Sigmoid colon (tissue), 7 donors: ENCODE results near the gene PVALEF. TPM values are rescaled to one million over a fixed set of nuclear protein-coding genes. Genes with fewer than 3 reads are reported as not detected.

ENCODE experiments used
- DNase-seq: peaks from one replicate; pipeline ENCODE4 v3.0.0-alpha.2; 2019
- H3K27ac ChIP-seq, 4 donors: fragments of 200-600 bp; sonication (generic); one replicate each; pipeline ENCODE4 v1.5.1; 2016 to 2019; ENCODE audit warnings: mild to moderate bottlenecking in 1 of 4
- H3K27me3 ChIP-seq, 3 donors: fragments of 200-600 bp; sonication (generic); one replicate each; pipeline ENCODE4 v1.5.1; 2019; ENCODE audit warnings: mild to moderate bottlenecking in 1 of 3
- H3K36me3 ChIP-seq, 4 donors: fragments of 200-600 bp; sonication (generic); one replicate each; pipeline ENCODE4 v1.5.1; 2016 to 2019
- H3K4me1 ChIP-seq, 4 donors: fragments of 200-600 bp; sonication (generic); one replicate each; pipeline ENCODE4 v1.5.1; 2017 to 2019
- H3K4me3 ChIP-seq, 4 donors: fragments of 200-600 bp; sonication (generic); one replicate each; pipeline ENCODE4 v1.5.1; 2017 to 2019; ENCODE audit warnings: mild to moderate bottlenecking in 2 of 4, moderate library complexity in 1 of 4
- H3K9me3 ChIP-seq, 4 donors: fragments of 200-600 bp in 3 of 4; sonication (generic) in 3 of 4; one replicate each; pipeline versions ENCODE4 v1.5.1 to v1.6.1; 2013 to 2019
- CTCF ChIP-seq, 4 experiments: fragments of 450-650 bp in 3 of 4; fragments of 200-600 bp in 1 of 4; IDR thresholded peaks; one replicate each; pipeline ENCODE4 v1.5.1; 2016 to 2019; ENCODE audit warnings: antibody characterized with exemption in 4 of 4, mild to moderate bottlenecking in 3 of 4, moderate library complexity in 2 of 4
- EP300 ChIP-seq, 4 donors: sonication (generic); formaldehyde crosslinking; IDR thresholded peaks; one replicate each; pipeline ENCODE4 v1.6.1; 2017; ENCODE audit warnings: antibody characterized with exemption in 4 of 4
- POLR2A ChIP-seq, 2 donors: fragments of 450-650 bp; IDR thresholded peaks; one replicate each; pipeline ENCODE4 v1.6.1; 2016; ENCODE audit warnings: antibody characterized with exemption in 2 of 2, mild to moderate bottlenecking in 2 of 2, moderate library complexity in 2 of 2
- POLR2AphosphoS5 ChIP-seq, 4 donors: sonication (generic); formaldehyde crosslinking; IDR thresholded peaks; one replicate each; pipeline ENCODE4 v1.6.1; 2017; ENCODE audit warnings: antibody characterized with exemption in 4 of 4
- WGBS, 2 donors: extraction: QIAGEN DNeasy Blood & Tissue Kit; methylation state at CpG; one replicate each; pipeline ENCODE4 v1.1.7; 2013; 5-methylcytosine and 5-hydroxymethylcytosine counted together
- intact Hi-C: fragments of 100-400 bp; cut with DNase I; formaldehyde crosslinking; loops from one replicate; pipeline ENCODE4 v1.15.1; 2023
- polyA plus RNA-seq, 3 donors: library from polyadenylated mRNA; stranded (reverse); fragments of 200-250 nt; gene quantifications; one replicate each; pipeline ENCODE4 v1.2.3, GENCODE V29; 2013
- total RNA-seq, 4 donors: library from RNA; depleted of rRNA; stranded (reverse); fragments of >200 nt; gene quantifications; one replicate each; pipeline ENCODE4 v1.1.0, GENCODE V29; 2016
- donor health status: healthy with polysubstance abuse.
- donor health status: Bipolar disorder and iron deficiency.
- donor health status: healthy.

The PVALEF gene
- total and polyA plus RNA-seq, 7 donors: not detected

- no peak for DNase-seq
- no peak overlapping the region for H3K27ac ChIP-seq
- no peak overlapping the region for H3K4me3 ChIP-seq
- no peaks in the 10 kb centered on the region for H3K36me3 ChIP-seq
- peaks cover 0 to 10% (median 9%) of the 10 kb centered on the region in 4 donors for H3K4me1 ChIP-seq
- WGBS, 2 donors: 79 to 92% methylated on average over 15 of the region's 15 CpGs
- TF ChIP-seq EP300 (IDR thresholded peaks at IDR 0.05) (no peak), POLR2A (IDR thresholded peaks at IDR 0.05) (no peak), POLR2AphosphoS5 (IDR thresholded peaks at IDR 0.05) (no peak), CTCF (IDR thresholded peaks at IDR 0.05) (no peak)
- intact Hi-C loops: no loop called here
- H3K27me3 ChIP-seq: peaks cover 5 to 44% (median 20%) of the 10 kb centered on the region in 3 donors
- no peaks in the 10 kb centered on the region for H3K9me3 ChIP-seq
Measured at GRCh38 chr17:81163703-81164370, 1.5 kb upstream of the PVALEF start.

DNA sequence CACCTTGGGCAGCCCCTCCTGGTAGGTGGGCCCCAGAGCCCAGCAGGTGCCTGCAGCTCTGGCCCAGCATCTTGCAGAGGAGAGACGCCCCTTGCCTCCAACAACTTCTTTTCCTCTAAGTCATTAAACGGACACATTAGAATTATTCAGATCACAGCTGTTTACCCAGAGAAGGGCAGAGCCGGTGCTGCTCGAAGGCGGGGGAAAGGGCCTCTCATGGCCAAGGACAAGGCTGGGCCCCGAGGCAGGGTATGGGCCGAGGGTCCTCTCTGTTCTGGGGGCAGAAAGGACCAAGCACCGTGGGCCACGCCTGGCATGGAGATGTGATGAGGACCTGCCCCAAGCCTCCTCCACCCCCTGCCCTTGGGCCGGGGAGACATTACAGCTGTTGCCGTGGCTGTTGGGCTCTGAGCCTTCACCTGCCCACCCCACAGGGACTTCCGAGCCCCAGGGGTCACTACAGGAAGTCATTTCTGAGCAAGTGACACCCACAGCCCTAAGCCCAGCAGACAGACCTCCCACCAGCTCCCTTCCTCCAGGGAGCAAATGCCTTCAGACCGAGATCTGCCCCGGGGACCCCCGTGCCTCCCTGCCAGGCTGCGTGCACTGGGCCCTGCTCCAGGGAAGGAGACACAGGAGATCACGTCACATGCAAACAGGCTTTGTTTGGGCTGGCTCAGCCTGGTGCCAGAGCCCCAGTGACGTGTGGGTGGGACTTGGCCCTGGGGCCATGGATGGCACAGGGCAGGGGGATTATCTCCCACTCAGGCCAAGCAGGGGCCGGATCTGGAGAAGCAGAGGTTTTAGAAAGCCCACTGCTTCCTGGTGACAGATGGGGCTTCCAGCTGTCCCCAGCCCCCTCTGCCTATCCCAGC, 699 bp upstream of the PVALEF start:
- TF ChIP-seq POLR2A (IDR thresholded peaks at IDR 0.05) (no peak), POLR2AphosphoS5 (IDR thresholded peaks at IDR 0.05) (no peak), CTCF (IDR thresholded peaks at IDR 0.05) (no peak), EP300 (IDR thresholded peaks at IDR 0.05) (no peak)
- 41 to 67% methylated on average over 19 of the region's 19 CpGs for WGBS, 2 donors
- Histone ChIP-seq H3K9me3 (no peaks in the 10 kb centered on the region), H3K27ac (peak overlapping the region in 2 of 4 donors; percentile 23 to 73), H3K36me3 (no peaks in the 10 kb centered on the region), H3K4me3 (peak overlapping the region in 1 of 4 donors; percentile 42), H3K27me3 (peaks cover 5 to 44% (median 20%) of the 10 kb centered on the region in 3 donors), H3K4me1 (peaks cover 0 to 10% (median 9%) of the 10 kb centered on the region in 4 donors)
- intact Hi-C loops: no loop called here
- DNase-seq: peak; percentile 58

DNA sequence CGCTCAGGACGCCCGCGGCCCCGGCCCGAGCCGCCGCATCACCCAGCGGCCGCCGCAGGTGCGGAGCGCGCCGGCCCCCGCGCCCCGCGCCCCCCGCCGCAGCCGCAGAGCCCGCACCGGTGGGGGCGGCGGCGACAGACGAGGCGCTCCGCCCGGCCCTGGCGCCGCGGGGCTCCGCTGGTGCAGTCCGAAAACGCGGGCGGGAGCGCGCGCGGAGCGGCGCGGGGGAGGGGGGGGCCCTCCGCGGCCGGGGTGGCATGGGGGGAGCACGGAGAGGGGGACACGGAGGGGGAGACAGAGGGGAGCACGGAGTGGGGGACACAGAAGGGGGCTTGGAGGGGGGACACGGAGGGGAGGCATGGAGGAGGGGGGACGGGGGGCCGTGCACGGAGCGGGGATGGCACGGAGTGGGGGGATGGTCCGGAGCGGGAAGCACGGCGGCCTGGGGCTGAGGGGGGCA, 756 bp downstream of the PVALEF start, which contains the start of gene AATK:
Gene AATK, minus strand, starts transcription at position 189 of the 460 bp plus-strand sequence. CDS start 229 bp downstream, outside the sequence.
- WGBS, 2 donors: 1 to 2% methylated on average over 62 of the region's 62 CpGs
- H3K4me1 ChIP-seq: peaks cover 0 to 10% (median 9%) of the 10 kb centered on the region in 4 donors
- no peak for TF ChIP-seq POLR2A (IDR thresholded peaks at IDR 0.05)
- TF ChIP-seq EP300 (IDR thresholded peaks at IDR 0.05): no peak
- no peak for TF ChIP-seq POLR2AphosphoS5 (IDR thresholded peaks at IDR 0.05)
- no peak for TF ChIP-seq CTCF (IDR thresholded peaks at IDR 0.05)
- peaks cover 5 to 34% (median 20%) of the 10 kb centered on the region in 3 donors for H3K27me3 ChIP-seq
- no peak for DNase-seq
- H3K27ac ChIP-seq: peak within 1 kb of the TSS in 3 of 4 donors; percentile 4 to 73 (median 23)
- H3K4me3 ChIP-seq: peak within 1 kb of the TSS; percentile 21 to 46 (median 39)
- no peaks in the 10 kb centered on the region for H3K9me3 ChIP-seq
- intact Hi-C loops: no loop called here
- no peaks in the 10 kb centered on the region for H3K36me3 ChIP-seq

DNA sequence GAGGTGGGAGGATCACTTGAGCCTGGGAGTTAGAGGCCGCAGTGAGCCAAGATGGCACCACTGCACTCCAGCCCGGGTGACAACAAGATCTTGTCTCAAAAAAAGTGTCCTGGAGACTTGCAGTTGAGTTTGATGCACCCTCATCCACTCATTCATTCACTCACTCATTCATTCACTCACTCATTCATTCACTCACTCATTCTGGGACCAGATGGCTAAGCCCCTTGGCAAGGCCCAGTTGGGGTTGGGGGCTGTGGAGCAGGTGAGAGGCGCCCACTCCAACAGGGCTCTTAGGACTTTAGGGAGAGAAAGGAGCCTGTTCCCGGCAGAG, 1.9 kb downstream of the PVALEF start:
- Histone ChIP-seq H3K4me3 (no peak overlapping the region), H3K27ac (no peak overlapping the region), H3K27me3 (peaks cover 5 to 34% (median 20%) of the 10 kb centered on the region in 3 donors), H3K9me3 (no peaks in the 10 kb centered on the region), H3K36me3 (no peaks in the 10 kb centered on the region), H3K4me1 (peaks cover 0 to 10% (median 9%) of the 10 kb centered on the region in 4 donors)
- no peak for DNase-seq
- TF ChIP-seq EP300 (IDR thresholded peaks at IDR 0.05) (no peak), CTCF (IDR thresholded peaks at IDR 0.05) (no peak), POLR2A (IDR thresholded peaks at IDR 0.05) (no peak), POLR2AphosphoS5 (IDR thresholded peaks at IDR 0.05) (no peak)
- 92 to 97% methylated on average over 4 of the region's 4 CpGs for WGBS, 2 donors
- intact Hi-C loops: no loop called here
